ENCODE measurements around the gene NUBPL. TPM values are rescaled to one million over a fixed set of nuclear protein-coding genes. Genes with fewer than 3 reads are reported as not detected.
"Not testable (repeated sequence)": the region's sequence is repeated elsewhere in the genome, so short reads cannot be mapped to it uniquely, and the experiment has no call there.

NUBPL gene
- total RNA-seq, 1 donor from 2014 or later = 15.1 TPM

- DNase-seq (ENCODE audit: low spot score in 2 of 2) (no peak), FAIRE-seq (peak; percentile 39)
These were observed 99.0 kb downstream of the NUBPL start for GRCh38 chr14:31660191-31660590.

- FAIRE-seq (no peak), DNase-seq (ENCODE audit: low spot score in 2 of 2) (no peak)
These were observed 99.5 kb downstream of the NUBPL start for GRCh38 chr14:31660728-31661127.

GRCh38 chr14:31668348-31668747 is 107.1 kb downstream of the NUBPL start:
- no peak for DNase-seq (ENCODE audit: low spot score in 2 of 2)
- no peak for FAIRE-seq

- DNase-seq (ENCODE audit: low spot score in 2 of 2) (no peak), FAIRE-seq (no peak)
These were observed 111.5 kb downstream of the NUBPL start for GRCh38 chr14:31672709-31673108.

- FAIRE-seq (no peak), DNase-seq (ENCODE audit: low spot score in 2 of 2) (no peak)
These were observed 115.8 kb downstream of the NUBPL start for GRCh38 chr14:31677052-31677451.

GRCh38 chr14:31677630-31678029 is 116.4 kb downstream of the NUBPL start:
- DNase-seq (ENCODE audit: low spot score in 2 of 2) (no peak), FAIRE-seq (no peak)

GRCh38 chr14:31678421-31679249 is 117.4 kb downstream of the NUBPL start:
- FAIRE-seq (no peak), DNase-seq (ENCODE audit: low spot score in 2 of 2) (no peak)

- FAIRE-seq (no peak), DNase-seq (ENCODE audit: low spot score in 2 of 2) (no peak)
These were observed 121.6 kb downstream of the NUBPL start for GRCh38 chr14:31682768-31683167.

GRCh38 chr14:31687726-31688125 is 126.5 kb downstream of the NUBPL start:
- FAIRE-seq = no peak

GRCh38 chr14:31690056-31690455 is 128.9 kb downstream of the NUBPL start:
- no peak for DNase-seq (ENCODE audit: low spot score in 2 of 2)
- no peak for FAIRE-seq

More at GRCh38 chr14:31687726-31688125, 126.5 kb downstream of the NUBPL start:
- no peak for DNase-seq (ENCODE audit: low spot score in 2 of 2)

- FAIRE-seq = no peak
These were observed 131.2 kb downstream of the NUBPL start for GRCh38 chr14:31692376-31692781.

GRCh38 chr14:31696378-31696777 is 135.2 kb downstream of the NUBPL start:
- DNase-seq (ENCODE audit: low spot score in 2 of 2) (no peak), FAIRE-seq (no peak)

More at GRCh38 chr14:31692376-31692781, 131.2 kb downstream of the NUBPL start:
- DNase-seq (ENCODE audit: low spot score in 2 of 2) = peak in 1 of 2 donors; percentile 28

- FAIRE-seq = no peak
- no peak for DNase-seq (ENCODE audit: low spot score in 2 of 2)
These were observed 138.6 kb downstream of the NUBPL start for GRCh38 chr14:31699809-31700208.

- no peak for DNase-seq (ENCODE audit: low spot score in 2 of 2)
- no peak for FAIRE-seq
These were observed 139.3 kb downstream of the NUBPL start for GRCh38 chr14:31700282-31701074.

GRCh38 chr14:31702130-31702529 is 140.9 kb downstream of the NUBPL start:
- no peak for DNase-seq (ENCODE audit: low spot score in 2 of 2)
- FAIRE-seq = no peak

- FAIRE-seq (no peak), DNase-seq (ENCODE audit: low spot score in 2 of 2) (no peak)
These were observed 141.9 kb downstream of the NUBPL start for GRCh38 chr14:31703056-31703455.

GRCh38 chr14:31705731-31706130 is 144.5 kb downstream of the NUBPL start:
- FAIRE-seq (no peak), DNase-seq (ENCODE audit: low spot score in 2 of 2) (no peak)

GRCh38 chr14:31708661-31709060 is 147.5 kb downstream of the NUBPL start:
- not testable (repeated sequence) for FAIRE-seq; DNase-seq (ENCODE audit: low spot score in 2 of 2)

- FAIRE-seq = no peak
These were observed 151.3 kb downstream of the NUBPL start for GRCh38 chr14:31712244-31713127.

GRCh38 chr14:31716208-31716607 is 155.0 kb downstream of the NUBPL start:
- FAIRE-seq (no peak), DNase-seq (ENCODE audit: low spot score in 2 of 2) (no peak)

More at GRCh38 chr14:31712244-31713127, 151.3 kb downstream of the NUBPL start:
- DNase-seq (ENCODE audit: low spot score in 2 of 2) = no peak
